Left kidney (tissue), 8 donors: ENCODE results near the gene ONECUT2. TPM values are rescaled to one million over a fixed set of nuclear protein-coding genes. Genes with fewer than 3 reads are reported as not detected.
"Not testable (repeated sequence)": the region's sequence is repeated elsewhere in the genome, so short reads cannot be mapped to it uniquely, and the experiment has no call there.

ENCODE experiments used
- DNase-seq: peaks from one replicate; pipeline ENCODE4 v3.0.0-alpha.2; 2013
- long read RNA-seq, 8 donors: transcript quantifications; one replicate each; lab custom pipeline, GENCODE V29; 2026
- polyA plus RNA-seq: library from polyadenylated mRNA; unstranded; fragments of 120-200 nt; gene quantifications from one replicate; pipeline ENCODE4 v1.2.1, GENCODE V29; 2013; ENCODE audit not compliant: insufficient read length

The ONECUT2 gene
- 0.12 TPM for polyA plus RNA-seq
- long read RNA-seq, donor 1, result 0 reads
- long read RNA-seq, donor 2, result 0 reads
- long read RNA-seq, donor 3, result 0 reads
- long read RNA-seq, donor 4, result 0 reads
- long read RNA-seq, donor 5, result 0 reads
- long read RNA-seq, donor 6, result 0 reads
- long read RNA-seq, donor 7, result 0 reads
- long read RNA-seq, donor 8, result 0 reads

- peak; percentile 91 for DNase-seq
Observed at GRCh38 chr18:57434536-57435494, at the start of gene ONECUT2. Gene ONECUT2, plus strand, starts transcription at chr18:57435374. Its CDS starts 343 bp downstream, at chr18:57435717.

GRCh38 chr18:57389271-57389670 lies 45.9 kb upstream of the ONECUT2 start:
- DNase-seq, result no peak

GRCh38 chr18:57390044-57390443 lies 45.1 kb upstream of the ONECUT2 start:
- DNase-seq, result no peak

- DNase-seq, result not testable (repeated sequence)
Observed at GRCh38 chr18:57394749-57395148, 40.4 kb upstream of the ONECUT2 start.

GRCh38 chr18:57396831-57397230 lies 38.3 kb upstream of the ONECUT2 start:
- not testable (repeated sequence) for DNase-seq

- no peak for DNase-seq
Observed at GRCh38 chr18:57397440-57398132, 37.6 kb upstream of the ONECUT2 start.

GRCh38 chr18:57404345-57404744 lies 30.8 kb upstream of the ONECUT2 start:
- no peak for DNase-seq

GRCh38 chr18:57409650-57410049 lies 25.5 kb upstream of the ONECUT2 start:
- DNase-seq, result no peak

- no peak for DNase-seq
Observed at GRCh38 chr18:57410749-57411148, 24.4 kb upstream of the ONECUT2 start.

GRCh38 chr18:57416542-57416941 lies 18.6 kb upstream of the ONECUT2 start:
- DNase-seq, result no peak

- no peak for DNase-seq
Observed at GRCh38 chr18:57422313-57422872, 12.8 kb upstream of the ONECUT2 start.

GRCh38 chr18:57423821-57424220 lies 11.4 kb upstream of the ONECUT2 start:
- DNase-seq, result no peak

- DNase-seq, result no peak
Observed at GRCh38 chr18:57425096-57425495, 10.1 kb upstream of the ONECUT2 start.

- no peak for DNase-seq
Observed at GRCh38 chr18:57426187-57426586, 9.0 kb upstream of the ONECUT2 start.

GRCh38 chr18:57427429-57428201 lies 7.6 kb upstream of the ONECUT2 start:
- no peak for DNase-seq

GRCh38 chr18:57428221-57429150 lies 6.7 kb upstream of the ONECUT2 start:
- DNase-seq, result no peak

- DNase-seq, result no peak
Observed at GRCh38 chr18:57429167-57430078, 5.8 kb upstream of the ONECUT2 start.

- no peak for DNase-seq
Observed at GRCh38 chr18:57430079-57431001, 4.8 kb upstream of the ONECUT2 start.
